ENCODE results near the gene TTYH3.
"Not testable (repeated sequence)": the region's sequence is repeated elsewhere in the genome, so short reads cannot be mapped to it uniquely, and the experiment has no call there.

The TTYH3 gene

GRCh38 chr7:2668401-2668800, 36.6 kb downstream of the TTYH3 start:
- no peak for DNase-seq

- no peak for DNase-seq
Observed at GRCh38 chr7:2670171-2670570, 38.4 kb downstream of the TTYH3 start.

- DNase-seq: peak; percentile 19 to 61
Observed at GRCh38 chr7:2670720-2671391, 39.1 kb downstream of the TTYH3 start.

- DNase-seq: not testable (repeated sequence)
Observed at GRCh38 chr7:2673214-2673613, 41.4 kb downstream of the TTYH3 start.

- DNase-seq: no peak
Observed at GRCh38 chr7:2673934-2674333, 42.1 kb downstream of the TTYH3 start.

- DNase-seq: no peak
Observed at GRCh38 chr7:2675256-2675764, 43.5 kb downstream of the TTYH3 start.

GRCh38 chr7:2676576-2676975, 44.8 kb downstream of the TTYH3 start:
- not testable (repeated sequence) for DNase-seq

- not testable (repeated sequence) for DNase-seq
Observed at GRCh38 chr7:2678454-2678853, 46.7 kb downstream of the TTYH3 start.

- DNase-seq: not testable (repeated sequence)
Observed at GRCh38 chr7:2679135-2680127, 47.6 kb downstream of the TTYH3 start.

GRCh38 chr7:2680256-2680655, 48.5 kb downstream of the TTYH3 start:
- DNase-seq: no peak

- peak in 1 of 2 donors; percentile 38 for DNase-seq
Observed at GRCh38 chr7:2680792-2681490, 49.2 kb downstream of the TTYH3 start.

- DNase-seq: no peak
Observed at GRCh38 chr7:2681929-2682799, 50.4 kb downstream of the TTYH3 start.

- no peak for DNase-seq
Observed at GRCh38 chr7:2684501-2684900, 52.7 kb downstream of the TTYH3 start.

- no peak for DNase-seq
Observed at GRCh38 chr7:2686101-2686500, 54.3 kb downstream of the TTYH3 start.

GRCh38 chr7:2687338-2687869, 55.6 kb downstream of the TTYH3 start:
- no peak for DNase-seq

- DNase-seq: no peak
Observed at GRCh38 chr7:2687881-2688318, 56.1 kb downstream of the TTYH3 start, which contains the start of gene AMZ1. AMZ1 (plus strand) TSS chr7:2688202; CDS start chr7:2700452, 12,250 bp downstream.

GRCh38 chr7:2688409-2689342, 56.9 kb downstream of the TTYH3 start:
- DNase-seq: no peak

GRCh38 chr7:2689343-2689847, 57.6 kb downstream of the TTYH3 start:
- no peak for DNase-seq

GRCh38 chr7:2689951-2690705, 58.3 kb downstream of the TTYH3 start:
- DNase-seq: no peak

Data from bone marrow (tissue), 2 donors.